Measurements from ENCODE around the gene GFRA1.

DNA sequence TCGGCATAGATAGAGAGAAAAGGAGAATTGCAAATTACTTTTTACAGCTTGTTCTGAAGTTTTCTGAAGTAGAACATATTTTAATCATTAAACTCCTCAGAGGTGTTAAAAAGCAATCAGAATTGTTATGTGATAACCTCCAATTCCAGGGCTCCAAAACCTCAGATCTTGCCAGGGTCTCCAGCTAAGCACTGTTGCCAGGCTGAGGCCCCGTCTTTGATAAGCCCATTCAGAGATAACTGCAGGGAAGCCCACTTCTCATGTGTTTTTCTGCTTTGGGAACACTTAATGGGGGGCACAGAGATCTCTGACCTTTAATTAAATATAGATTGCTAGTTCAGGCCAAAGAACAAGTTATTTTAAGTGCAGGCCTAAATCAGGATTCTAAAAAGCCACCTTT lies 40.4 kb downstream of the GFRA1 start:
- TF ChIP-seq EZH2 (IDR thresholded peaks at IDR 0.05; ENCODE audit: borderline replicate concordance, low read depth, low read length, severe bottlenecking) (no peak), POLR2A (IDR thresholded peaks at IDR 0.05; ENCODE audit: low read depth, low read length) (no peak), POLR2AphosphoS5 (IDR thresholded peaks at IDR 0.05; ENCODE audit: insufficient read depth, low read depth, low read length) (no peak), MYC (IDR thresholded peaks at IDR 0.05; ENCODE audit: low read depth, low read length) (no peak), GATA2 (IDR thresholded peaks at IDR 0.05; ENCODE audit: insufficient read depth, insufficient read length, low read depth, low read length) (no peak), FOS (IDR thresholded peaks at IDR 0.05; ENCODE audit: borderline replicate concordance, insufficient read depth, low read length) (no peak), JUN (IDR thresholded peaks at IDR 0.05; ENCODE audit: borderline replicate concordance, insufficient read depth, insufficient read length, low read depth) (no peak)
- TF ChIP-seq, protein P1, sequence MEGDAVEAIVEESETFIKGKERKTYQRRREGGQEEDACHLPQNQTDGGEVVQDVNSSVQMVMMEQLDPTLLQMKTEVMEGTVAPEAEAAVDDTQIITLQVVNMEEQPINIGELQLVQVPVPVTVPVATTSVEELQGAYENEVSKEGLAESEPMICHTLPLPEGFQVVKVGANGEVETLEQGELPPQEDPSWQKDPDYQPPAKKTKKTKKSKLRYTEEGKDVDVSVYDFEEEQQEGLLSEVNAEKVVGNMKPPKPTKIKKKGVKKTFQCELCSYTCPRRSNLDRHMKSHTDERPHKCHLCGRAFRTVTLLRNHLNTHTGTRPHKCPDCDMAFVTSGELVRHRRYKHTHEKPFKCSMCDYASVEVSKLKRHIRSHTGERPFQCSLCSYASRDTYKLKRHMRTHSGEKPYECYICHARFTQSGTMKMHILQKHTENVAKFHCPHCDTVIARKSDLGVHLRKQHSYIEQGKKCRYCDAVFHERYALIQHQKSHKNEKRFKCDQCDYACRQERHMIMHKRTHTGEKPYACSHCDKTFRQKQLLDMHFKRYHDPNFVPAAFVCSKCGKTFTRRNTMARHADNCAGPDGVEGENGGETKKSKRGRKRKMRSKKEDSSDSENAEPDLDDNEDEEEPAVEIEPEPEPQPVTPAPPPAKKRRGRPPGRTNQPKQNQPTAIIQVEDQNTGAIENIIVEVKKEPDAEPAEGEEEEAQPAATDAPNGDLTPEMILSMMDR (IDR thresholded peaks at IDR 0.05; ENCODE audit: extremely low read depth in 1 of 2, insufficient read depth in 1 of 2, low read depth in 1 of 2, low read length in 2 of 2): no peak
- TF ChIP-seq, protein P2, sequence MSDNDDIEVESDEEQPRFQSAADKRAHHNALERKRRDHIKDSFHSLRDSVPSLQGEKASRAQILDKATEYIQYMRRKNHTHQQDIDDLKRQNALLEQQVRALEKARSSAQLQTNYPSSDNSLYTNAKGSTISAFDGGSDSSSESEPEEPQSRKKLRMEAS (IDR thresholded peaks at IDR 0.05; ENCODE audit: insufficient read depth, insufficient read length): no peak
